ENCODE data around the gene MROH2A.
"Not testable (repeated sequence)": the region's sequence is repeated elsewhere in the genome, so short reads cannot be mapped to it uniquely, and the experiment has no call there.

The MROH2A gene

DNA sequence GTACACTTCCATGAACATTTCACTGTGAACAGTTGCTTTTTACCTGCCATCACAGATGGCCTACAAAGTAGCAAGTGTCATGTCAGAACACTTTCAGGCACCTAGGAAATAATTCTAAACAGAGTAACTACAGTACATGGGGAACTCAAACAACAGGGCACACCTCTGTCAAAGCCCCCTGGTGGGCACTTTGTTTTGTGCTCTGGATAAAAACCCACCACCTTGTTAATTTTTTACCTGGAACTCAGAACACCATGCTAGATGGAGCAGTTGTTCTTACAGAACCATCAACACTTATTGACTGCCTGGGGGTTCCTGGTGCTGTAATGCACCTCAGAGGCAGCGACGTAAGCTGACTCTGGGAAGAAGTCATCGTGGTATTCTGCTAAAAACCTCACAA is 87.7 kb downstream of the MROH2A start:
- no peak for DNase-seq

DNA sequence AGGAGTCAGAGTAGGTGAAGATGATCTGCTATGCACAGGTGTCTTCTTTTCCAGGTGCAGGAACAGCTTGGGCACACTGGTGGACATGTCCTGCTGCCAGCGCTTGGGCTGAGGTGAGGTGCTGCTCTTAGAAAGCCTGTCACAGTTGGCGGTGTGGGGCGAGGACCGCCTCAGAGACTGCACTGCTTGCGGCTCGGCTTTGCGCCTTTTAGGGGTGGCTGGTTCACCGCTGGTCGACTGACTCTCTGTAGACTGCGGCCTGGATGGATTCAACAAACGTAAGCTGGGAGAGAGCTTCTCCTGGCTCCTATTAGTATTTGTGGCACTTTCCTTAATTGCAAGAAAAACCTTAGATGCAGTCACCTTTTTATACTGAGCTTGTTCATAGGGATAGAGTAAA is 88.3 kb downstream of the MROH2A start:
- DNase-seq = no peak

DNA sequence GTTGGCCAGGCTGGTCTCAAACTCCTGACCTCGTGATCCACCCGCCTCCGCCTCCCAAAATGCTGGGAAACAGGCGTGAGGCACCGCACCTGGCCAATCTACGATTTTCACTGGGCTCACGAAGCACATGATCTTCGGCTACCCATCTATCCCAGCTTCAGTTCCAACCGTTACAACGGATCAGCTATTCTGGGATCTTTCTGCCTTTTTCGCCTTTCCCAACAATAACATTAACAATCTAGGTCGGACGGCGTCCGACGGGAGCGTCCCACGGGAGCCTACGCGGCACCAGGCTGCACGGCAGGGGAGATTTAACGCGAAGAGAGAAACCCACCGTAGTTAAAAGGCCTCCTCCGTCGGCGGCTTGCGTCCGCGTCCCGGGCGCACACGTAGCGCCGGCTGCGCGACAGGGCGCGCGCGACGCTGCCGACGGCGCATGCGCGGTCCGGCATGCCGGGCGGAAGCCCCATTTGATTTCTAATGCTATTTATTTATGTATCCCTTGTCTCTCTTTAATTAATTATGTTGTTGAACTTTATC is 89.9 kb downstream of the MROH2A start, which contains the start of gene MSL3B:
Gene MSL3B (minus strand): TSS at position 394 of the 540 bp plus-strand sequence.
- no peak for DNase-seq

DNA sequence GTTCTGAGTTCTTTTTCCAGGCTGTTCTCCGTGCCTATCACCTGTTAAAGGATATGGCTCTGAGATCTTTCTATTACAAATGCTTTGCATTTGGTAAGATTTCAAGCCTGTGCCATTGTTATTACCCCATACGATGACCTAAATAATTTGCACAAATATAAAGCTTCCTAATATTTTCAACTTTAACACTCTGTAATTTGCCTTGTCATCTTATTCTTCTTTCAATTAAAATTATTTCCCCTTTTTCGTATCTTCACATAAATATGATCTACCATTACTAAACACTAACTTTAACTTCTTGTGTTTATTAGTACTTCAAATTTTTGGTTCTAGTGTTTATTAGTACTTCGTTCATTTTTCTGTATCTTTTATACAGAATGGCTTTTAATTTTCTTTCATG is 93.3 kb downstream of the MROH2A start:
- no peak for DNase-seq

DNA sequence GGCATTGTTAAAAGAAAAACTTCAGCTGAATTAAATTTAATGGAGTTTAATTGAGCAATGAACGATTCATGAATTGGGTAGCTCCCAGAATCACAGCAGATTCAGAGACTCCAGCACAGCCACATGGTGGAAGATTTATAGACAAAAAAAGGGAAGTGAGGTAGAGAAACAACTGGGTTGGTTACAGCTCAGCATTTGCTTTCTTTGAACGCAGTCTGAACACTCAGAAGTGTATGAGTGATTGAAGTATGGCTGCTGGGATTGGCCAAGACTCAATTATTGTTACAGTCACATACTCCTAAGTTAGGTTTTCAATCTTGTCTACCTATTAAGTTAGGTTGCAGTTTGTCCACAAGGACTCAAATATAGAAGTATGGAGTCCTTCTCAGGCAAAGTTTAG is 94.0 kb downstream of the MROH2A start:
- not testable (repeated sequence) for DNase-seq

DNA sequence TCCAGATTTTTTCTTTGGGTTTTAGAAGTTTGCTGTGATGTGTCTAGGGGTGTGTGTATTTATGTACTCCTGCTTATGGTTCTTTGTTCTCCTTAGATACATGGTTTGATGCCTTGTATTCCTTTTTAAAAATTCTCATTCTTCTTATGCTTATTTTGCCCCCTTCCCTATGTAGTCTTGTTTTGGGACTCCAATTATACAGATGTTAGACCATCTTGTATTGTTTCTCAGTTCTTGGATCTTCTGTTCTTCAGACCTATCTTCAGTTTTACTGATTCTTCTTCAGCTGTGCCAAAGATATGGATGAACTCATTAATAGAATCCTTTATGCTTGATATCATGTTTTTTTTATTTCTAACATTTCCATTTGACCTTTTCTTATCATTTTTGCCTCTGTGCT is 104.2 kb downstream of the MROH2A start:
- no peak for DNase-seq

Measured in NCI-H1105 (cell line).